Endothelial cell (in vitro differentiated cells): ENCODE results near the gene SLC5A6. TPM values are rescaled to one million over a fixed set of nuclear protein-coding genes. Genes with fewer than 3 reads are reported as not detected.
A peak's percentile ranks its signal among the peaks of the same experiment; 100 is the strongest.

Experiments used
- DNase-seq: peaks from one replicate; pipeline ENCODE4 v3.0.0; 2021; ENCODE audit warnings: low spot score
- H3K27ac Mint-ChIP-seq: one replicate; pipeline ENCODE4 v1.8.0; 2021; ENCODE audit warnings: mixed read lengths, inconsistent platforms; ENCODE audit not compliant: unreplicated experiment
- H3K27me3 Mint-ChIP-seq: one replicate; pipeline ENCODE4 v1.8.0; 2021; ENCODE audit warnings: mild to moderate bottlenecking, moderate library complexity, mixed read lengths, inconsistent platforms; ENCODE audit not compliant: unreplicated experiment
- H3K36me3 Mint-ChIP-seq: one replicate; pipeline ENCODE4 v1.8.0; 2021; ENCODE audit warnings: mild to moderate bottlenecking, low read depth, mixed read lengths, inconsistent platforms; ENCODE audit not compliant: unreplicated experiment
- H3K4me1 Mint-ChIP-seq: one replicate; pipeline ENCODE4 v1.8.0; 2021; ENCODE audit warnings: mild to moderate bottlenecking, mixed read lengths, inconsistent platforms; ENCODE audit not compliant: unreplicated experiment
- H3K4me3 Mint-ChIP-seq: one replicate; pipeline ENCODE4 v1.8.0; 2021; ENCODE audit warnings: mild to moderate bottlenecking, mixed read lengths, inconsistent platforms; ENCODE audit not compliant: unreplicated experiment
- H3K9me3 Mint-ChIP-seq: one replicate; pipeline ENCODE4 v1.8.0; 2021; ENCODE audit warnings: mixed read lengths, inconsistent platforms; ENCODE audit not compliant: unreplicated experiment
- total RNA-seq: library from RNA; stranded (reverse); fragmentation: NEBNext Ultra II Directional; extraction: Animal tissue kit (Norgen Biotek cat#: 25700); gene quantifications from one replicate; pipeline ENCODE4 v1.2.1, GENCODE V29; 2021; ENCODE audit not compliant: unreplicated experiment
- TF ChIP-seq, protein P1 (sequence below): fragments of 200-600 bp; sonication (generic); IDR thresholded peaks from one replicate; pipeline ENCODE4 v1.5.0; 2021; ENCODE audit warnings: antibody characterized with exemption; ENCODE audit not compliant: unreplicated experiment

The SLC5A6 gene
- total RNA-seq, 1 donor from 2014 or later, result 63.0 TPM

DNA sequence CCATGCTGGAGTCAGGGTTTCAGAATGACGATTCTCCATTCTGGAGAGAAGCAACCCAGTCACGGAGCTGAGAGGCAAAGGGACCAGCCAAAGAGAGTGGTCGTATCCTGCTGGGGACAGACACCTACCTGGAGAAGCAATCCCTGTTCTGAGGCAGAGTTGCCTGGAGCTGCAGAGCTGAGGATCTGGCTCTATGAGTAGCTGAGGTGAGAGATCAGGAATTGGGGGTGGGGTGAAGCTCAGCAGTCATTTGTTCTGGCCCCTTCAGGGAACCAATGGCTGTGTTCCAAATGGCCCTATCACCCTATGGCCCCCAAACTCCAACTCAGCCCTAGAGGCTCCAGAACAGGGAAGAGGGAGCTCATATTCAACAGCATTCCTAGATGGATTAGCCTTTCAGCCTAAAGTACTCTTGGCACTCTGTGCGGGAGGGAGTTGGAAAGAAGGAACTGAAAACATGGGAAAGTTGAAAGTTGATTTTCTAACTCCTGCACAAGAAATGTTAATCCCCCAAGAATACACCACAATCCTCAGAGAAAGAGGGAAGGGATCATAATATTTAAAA, 3.5 kb downstream of the SLC5A6 start:
- TF ChIP-seq, protein P1, sequence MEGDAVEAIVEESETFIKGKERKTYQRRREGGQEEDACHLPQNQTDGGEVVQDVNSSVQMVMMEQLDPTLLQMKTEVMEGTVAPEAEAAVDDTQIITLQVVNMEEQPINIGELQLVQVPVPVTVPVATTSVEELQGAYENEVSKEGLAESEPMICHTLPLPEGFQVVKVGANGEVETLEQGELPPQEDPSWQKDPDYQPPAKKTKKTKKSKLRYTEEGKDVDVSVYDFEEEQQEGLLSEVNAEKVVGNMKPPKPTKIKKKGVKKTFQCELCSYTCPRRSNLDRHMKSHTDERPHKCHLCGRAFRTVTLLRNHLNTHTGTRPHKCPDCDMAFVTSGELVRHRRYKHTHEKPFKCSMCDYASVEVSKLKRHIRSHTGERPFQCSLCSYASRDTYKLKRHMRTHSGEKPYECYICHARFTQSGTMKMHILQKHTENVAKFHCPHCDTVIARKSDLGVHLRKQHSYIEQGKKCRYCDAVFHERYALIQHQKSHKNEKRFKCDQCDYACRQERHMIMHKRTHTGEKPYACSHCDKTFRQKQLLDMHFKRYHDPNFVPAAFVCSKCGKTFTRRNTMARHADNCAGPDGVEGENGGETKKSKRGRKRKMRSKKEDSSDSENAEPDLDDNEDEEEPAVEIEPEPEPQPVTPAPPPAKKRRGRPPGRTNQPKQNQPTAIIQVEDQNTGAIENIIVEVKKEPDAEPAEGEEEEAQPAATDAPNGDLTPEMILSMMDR, result no peak
- no peak overlapping the region for H3K27ac Mint-ChIP-seq
- peaks cover 52% of the 10 kb centered on the region for H3K36me3 Mint-ChIP-seq
- H3K4me3 Mint-ChIP-seq, result no peak overlapping the region
- peaks cover 21% of the 10 kb centered on the region for H3K27me3 Mint-ChIP-seq
- no peak for DNase-seq
- no peaks in the 10 kb centered on the region for H3K9me3 Mint-ChIP-seq
- peaks cover 23% of the 10 kb centered on the region for H3K4me1 Mint-ChIP-seq

DNA sequence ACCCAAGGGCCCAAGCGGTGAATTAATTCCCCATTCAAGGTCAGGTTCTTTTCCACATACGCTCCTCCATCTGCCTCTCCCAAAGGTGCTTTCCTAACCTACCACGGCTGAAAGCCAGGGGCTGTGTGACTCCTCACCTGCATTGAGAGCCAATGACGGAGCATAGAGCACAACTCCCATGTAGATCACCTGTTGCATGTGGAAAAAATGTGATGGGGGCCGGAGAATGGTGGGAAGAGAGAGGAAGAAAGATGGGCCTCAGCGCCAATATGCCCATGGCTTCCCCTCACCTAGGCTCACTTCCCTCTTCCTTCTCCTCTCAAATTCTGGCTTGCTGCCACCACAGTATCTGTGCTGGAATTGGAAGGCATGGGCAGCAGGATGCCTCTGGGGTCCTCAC, 5.7 kb downstream of the SLC5A6 start:
- Mint-ChIP-seq H3K4me3 (no peak overlapping the region), H3K27me3 (peaks cover 11% of the 10 kb centered on the region), H3K4me1 (peaks cover 13% of the 10 kb centered on the region), H3K36me3 (peaks cover 64% of the 10 kb centered on the region), H3K9me3 (no peaks in the 10 kb centered on the region), H3K27ac (no peak overlapping the region)
- TF ChIP-seq, protein P1, result no peak
- no peak for DNase-seq

GRCh38 chr2:27205206-27205605, 6.9 kb downstream of the SLC5A6 start:
- Mint-ChIP-seq H3K36me3 (peaks cover 67% of the 10 kb centered on the region), H3K4me3 (peak overlapping the region; percentile 8), H3K9me3 (no peaks in the 10 kb centered on the region), H3K27me3 (peaks cover 11% of the 10 kb centered on the region), H3K4me1 (peaks cover 13% of the 10 kb centered on the region), H3K27ac (no peak overlapping the region)
- no peak for DNase-seq
- TF ChIP-seq, protein P1, result no peak

DNA sequence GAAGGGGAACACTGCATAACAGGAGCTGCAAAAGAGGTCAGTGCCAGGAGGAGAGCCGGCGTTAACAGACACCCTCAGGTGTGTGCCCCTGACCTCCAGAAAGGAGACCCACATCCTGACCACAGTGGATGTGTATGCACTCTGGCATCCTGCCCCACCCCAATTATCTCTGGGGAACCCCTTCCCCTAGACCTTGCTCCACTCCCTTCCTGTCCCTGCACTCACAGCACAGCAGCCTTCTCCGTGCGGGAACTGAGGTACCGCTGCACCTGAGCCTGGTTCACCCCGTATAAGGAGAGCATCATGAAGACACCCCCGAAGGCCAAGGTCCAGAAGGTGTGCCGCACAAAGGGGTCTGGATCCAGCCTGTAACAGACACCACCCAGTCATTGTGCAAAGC, 7.5 kb downstream of the SLC5A6 start:
- Mint-ChIP-seq H3K4me1 (peaks cover 7% of the 10 kb centered on the region), H3K27ac (no peak overlapping the region), H3K27me3 (peaks cover 10% of the 10 kb centered on the region), H3K36me3 (peaks cover 67% of the 10 kb centered on the region), H3K9me3 (no peaks in the 10 kb centered on the region), H3K4me3 (no peak overlapping the region)
- TF ChIP-seq, protein P1, result no peak
- no peak for DNase-seq

GRCh38 chr2:27203741-27204140, 8.3 kb downstream of the SLC5A6 start:
- Mint-ChIP-seq H3K4me1 (peaks cover 7% of the 10 kb centered on the region), H3K4me3 (peak overlapping the region; percentile 65), H3K27ac (no peak overlapping the region), H3K9me3 (no peaks in the 10 kb centered on the region), H3K36me3 (peaks cover 67% of the 10 kb centered on the region), H3K27me3 (peaks cover 10% of the 10 kb centered on the region)
- no peak for DNase-seq
- TF ChIP-seq, protein P1, result no peak
